KMS-11 (cell line): ENCODE measurements around the gene ERVFRD-1.

Experiments
- H2AFZ ChIP-seq: fragments of 200-600 bp; sonication (generic); 2 replicates; pipeline ENCODE4 v1.6.1; 2016; ENCODE audit warnings: antibody characterized with exemption, mixed run types, low read depth
- H3K27ac ChIP-seq: fragments of 200-600 bp; sonication (generic); 2 replicates; pipeline ENCODE4 v1.6.1; 2016; ENCODE audit warnings: mild to moderate bottlenecking, mixed run types
- H3K27me3 ChIP-seq: fragments of 200-600 bp; sonication (generic); 2 replicates; pipeline ENCODE4 v1.6.1; 2017; ENCODE audit warnings: mild to moderate bottlenecking, low read depth, mixed run types, moderate library complexity; ENCODE audit not compliant: insufficient read depth
- H3K36me3 ChIP-seq: fragments of 200-600 bp; sonication (generic); 2 replicates; pipeline ENCODE4 v1.6.1; 2017; ENCODE audit warnings: mild to moderate bottlenecking, mixed run types; ENCODE audit not compliant: insufficient read depth
- H3K4me1 ChIP-seq: fragments of 200-600 bp; sonication (generic); 2 replicates; pipeline ENCODE4 v1.6.1; 2016; ENCODE audit warnings: mild to moderate bottlenecking, low read depth, mixed run types; ENCODE audit not compliant: poor library complexity, severe bottlenecking
- H3K4me2 ChIP-seq: fragments of 200-600 bp; sonication (generic); 2 replicates; pipeline ENCODE4 v1.7.0; 2016; ENCODE audit warnings: mild to moderate bottlenecking, mixed run types
- H3K4me3 ChIP-seq: fragments of 200-600 bp; sonication (generic); IDR thresholded peaks from 2 replicates; pipeline ENCODE4 v1.6.1; 2017; ENCODE audit warnings: low read depth, low read length, mixed read lengths; ENCODE audit not compliant: insufficient read depth
- H3K79me2 ChIP-seq: fragments of 200-600 bp; sonication (generic); 2 replicates; pipeline ENCODE4 v1.6.1; 2016; ENCODE audit warnings: low read depth, mixed run types; ENCODE audit not compliant: insufficient read depth
- H3K9ac ChIP-seq: fragments of 200-600 bp; sonication (generic); 2 replicates; pipeline ENCODE4 v1.6.1; 2016; ENCODE audit warnings: mild to moderate bottlenecking, mixed run types
- H4K20me1 ChIP-seq: fragments of 200-600 bp; sonication (generic); 2 replicates; pipeline ENCODE4 v1.6.1; 2016; ENCODE audit warnings: mild to moderate bottlenecking, mixed run types; ENCODE audit not compliant: insufficient read depth
- TF ChIP-seq, protein P1 (sequence below): fragments of 200-600 bp; sonication (generic); conservative IDR thresholded peaks from 2 replicates; pipeline ENCODE4 v1.6.1; 2017; ENCODE audit warnings: low read depth, mild to moderate bottlenecking, antibody characterized with exemption, low read length, moderate library complexity, mixed read lengths

Gene ERVFRD-1

GRCh38 chr6:11067348-11067747 is 44.2 kb downstream of the ERVFRD-1 start:
- no peaks in the 10 kb centered on the region for H3K79me2 ChIP-seq
- no peak overlapping the region for H3K27ac ChIP-seq
- no peak overlapping the region for H2AFZ ChIP-seq
- no peak overlapping the region for H3K4me3 ChIP-seq
- H3K27me3 ChIP-seq, result no peaks in the 10 kb centered on the region
- no peak overlapping the region for H3K9ac ChIP-seq
- no peaks in the 10 kb centered on the region for H3K36me3 ChIP-seq
- H3K4me1 ChIP-seq, result no peaks in the 10 kb centered on the region
- no peak overlapping the region for H3K4me2 ChIP-seq
- H4K20me1 ChIP-seq, result no peaks in the 10 kb centered on the region
- TF ChIP-seq, protein P1, sequence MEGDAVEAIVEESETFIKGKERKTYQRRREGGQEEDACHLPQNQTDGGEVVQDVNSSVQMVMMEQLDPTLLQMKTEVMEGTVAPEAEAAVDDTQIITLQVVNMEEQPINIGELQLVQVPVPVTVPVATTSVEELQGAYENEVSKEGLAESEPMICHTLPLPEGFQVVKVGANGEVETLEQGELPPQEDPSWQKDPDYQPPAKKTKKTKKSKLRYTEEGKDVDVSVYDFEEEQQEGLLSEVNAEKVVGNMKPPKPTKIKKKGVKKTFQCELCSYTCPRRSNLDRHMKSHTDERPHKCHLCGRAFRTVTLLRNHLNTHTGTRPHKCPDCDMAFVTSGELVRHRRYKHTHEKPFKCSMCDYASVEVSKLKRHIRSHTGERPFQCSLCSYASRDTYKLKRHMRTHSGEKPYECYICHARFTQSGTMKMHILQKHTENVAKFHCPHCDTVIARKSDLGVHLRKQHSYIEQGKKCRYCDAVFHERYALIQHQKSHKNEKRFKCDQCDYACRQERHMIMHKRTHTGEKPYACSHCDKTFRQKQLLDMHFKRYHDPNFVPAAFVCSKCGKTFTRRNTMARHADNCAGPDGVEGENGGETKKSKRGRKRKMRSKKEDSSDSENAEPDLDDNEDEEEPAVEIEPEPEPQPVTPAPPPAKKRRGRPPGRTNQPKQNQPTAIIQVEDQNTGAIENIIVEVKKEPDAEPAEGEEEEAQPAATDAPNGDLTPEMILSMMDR, result no peak

GRCh38 chr6:11066505-11067347 is 44.8 kb downstream of the ERVFRD-1 start:
- H3K79me2 ChIP-seq, result no peaks in the 10 kb centered on the region

DNA sequence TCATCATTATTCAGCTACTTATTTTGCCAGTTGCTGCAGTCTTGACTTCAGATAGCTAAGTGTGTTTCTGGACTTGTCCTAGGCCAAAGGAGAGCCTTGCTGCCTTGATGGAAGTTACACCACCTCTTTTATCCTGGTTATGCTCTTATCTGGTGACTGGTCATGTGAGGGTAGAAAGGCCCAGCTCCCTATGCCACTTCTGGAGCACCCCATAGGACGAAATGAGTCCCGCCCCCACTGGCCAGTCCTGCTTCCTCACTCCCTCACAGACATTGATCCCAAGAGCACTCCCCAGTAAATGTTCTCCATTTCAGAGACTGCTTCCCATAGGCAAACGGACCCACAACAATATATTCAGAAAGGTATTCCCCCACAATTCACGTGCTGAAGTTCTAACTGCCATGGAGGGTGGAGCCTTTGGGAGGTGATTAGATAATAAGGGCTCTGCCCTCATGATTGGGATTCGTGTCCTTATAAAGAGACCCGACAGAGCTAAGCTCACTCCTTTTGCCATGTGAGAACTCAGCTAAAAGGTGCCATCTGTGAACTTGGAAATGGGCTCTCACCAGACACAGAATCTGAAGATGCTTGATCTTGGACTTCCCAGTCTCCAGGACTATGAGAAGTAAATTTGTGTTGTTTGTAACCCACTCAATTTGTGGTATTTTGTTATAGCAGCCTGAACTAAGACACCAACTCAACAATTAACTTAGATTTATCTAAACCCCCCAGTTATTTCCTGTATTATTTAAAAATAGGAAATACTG is 45.9 kb downstream of the ERVFRD-1 start:
- TF ChIP-seq, protein P1, result no peak
- H3K4me3 ChIP-seq, result no peak overlapping the region
- no peaks in the 10 kb centered on the region for H3K36me3 ChIP-seq
- H3K9ac ChIP-seq, result no peak overlapping the region
- H3K4me2 ChIP-seq, result no peak overlapping the region
- H3K79me2 ChIP-seq, result no peaks in the 10 kb centered on the region
- no peaks in the 10 kb centered on the region for H3K4me1 ChIP-seq
- H4K20me1 ChIP-seq, result no peaks in the 10 kb centered on the region
- H3K27ac ChIP-seq, result no peak overlapping the region
- no peak overlapping the region for H2AFZ ChIP-seq
- no peaks in the 10 kb centered on the region for H3K27me3 ChIP-seq

More at GRCh38 chr6:11066505-11067347, 44.8 kb downstream of the ERVFRD-1 start:
- Histone ChIP-seq H3K4me1 (no peaks in the 10 kb centered on the region), H4K20me1 (no peaks in the 10 kb centered on the region), H2AFZ (no peak overlapping the region), H3K27me3 (no peaks in the 10 kb centered on the region), H3K4me2 (no peak overlapping the region), H3K36me3 (no peaks in the 10 kb centered on the region), H3K9ac (no peak overlapping the region), H3K4me3 (no peak overlapping the region), H3K27ac (no peak overlapping the region)
- TF ChIP-seq, protein P1, result no peak

- H4K20me1 ChIP-seq, result no peaks in the 10 kb centered on the region
- H3K4me3 ChIP-seq, result no peak overlapping the region
- no peaks in the 10 kb centered on the region for H3K27me3 ChIP-seq
- H3K4me1 ChIP-seq, result no peaks in the 10 kb centered on the region
- H3K36me3 ChIP-seq, result no peaks in the 10 kb centered on the region
- no peaks in the 10 kb centered on the region for H3K79me2 ChIP-seq
- H3K27ac ChIP-seq, result no peak overlapping the region
- H2AFZ ChIP-seq, result no peak overlapping the region
- H3K4me2 ChIP-seq, result no peak overlapping the region
- H3K9ac ChIP-seq, result no peak overlapping the region
- TF ChIP-seq, protein P1, result no peak
These were observed 46.7 kb downstream of the ERVFRD-1 start for GRCh38 chr6:11064836-11065235.
